Mesenchymal stem cell (in vitro differentiated cells and primary cell): ENCODE data around the gene FUS.

ENCODE experiments used
- DNase-seq: peaks from one replicate; pipeline ENCODE4 v3.0.0-alpha.2; 2013
- H2AFZ ChIP-seq: one replicate; pipeline ENCODE4 v1.6.1; 2013; ENCODE audit warnings: low read depth, mild to moderate bottlenecking, control low read depth, inconsistent platforms, low read length, moderate library complexity
- H2AK5ac ChIP-seq: 2 replicates; pipeline ENCODE4 v1.6.1; 2013; ENCODE audit warnings: low read length, moderate library complexity, mild to moderate bottlenecking, inconsistent platforms; ENCODE audit not compliant: severe bottlenecking
- H2BK120ac ChIP-seq: one replicate; pipeline ENCODE4 v1.6.1; 2013; ENCODE audit warnings: low read depth, mild to moderate bottlenecking, inconsistent platforms, low read length, moderate library complexity
- H2BK12ac ChIP-seq, 2 experiments: one replicate each; pipeline ENCODE4 v1.6.1; 2013; ENCODE audit warnings: inconsistent platforms in 2 of 2, low read length in 2 of 2, mild to moderate bottlenecking in 2 of 2, moderate library complexity in 2 of 2, control low read depth in 1 of 2
- H2BK15ac ChIP-seq: one replicate; pipeline ENCODE4 v1.6.1; 2013; ENCODE audit warnings: mild to moderate bottlenecking, low read depth, inconsistent platforms; ENCODE audit not compliant: poor library complexity, severe bottlenecking
- H2BK5ac ChIP-seq: 2 replicates; pipeline ENCODE4 v1.6.1; 2013; ENCODE audit warnings: low read depth, mild to moderate bottlenecking, low read length, control low read depth, inconsistent platforms; ENCODE audit not compliant: poor library complexity, severe bottlenecking
- H3K14ac ChIP-seq, 2 experiments: one replicate each; pipeline ENCODE4 v1.6.1; 2013; ENCODE audit warnings: inconsistent platforms in 2 of 2, low read length in 2 of 2, control low read depth in 1 of 2, mild to moderate bottlenecking in 1 of 2, moderate library complexity in 1 of 2
- H3K18ac ChIP-seq, 2 experiments: one replicate each; pipeline ENCODE4 v1.6.1; 2013; ENCODE audit warnings: inconsistent platforms in 2 of 2, low read length in 2 of 2, control low read depth in 1 of 2, low read depth in 1 of 2, mild to moderate bottlenecking in 1 of 2
- H3K23ac ChIP-seq, 2 experiments: one replicate each; pipeline ENCODE4 v1.6.1; 2013; ENCODE audit warnings: inconsistent platforms in 2 of 2, low read length in 2 of 2, mild to moderate bottlenecking in 2 of 2, moderate library complexity in 2 of 2, control low read depth in 1 of 2
- H3K27ac ChIP-seq: 2 replicates; pipeline ENCODE4 v1.5.1; 2013; ENCODE audit warnings: mild to moderate bottlenecking, moderate library complexity, low read length, control low read depth, inconsistent platforms; ENCODE audit not compliant: poor library complexity, severe bottlenecking
- H3K27me3 ChIP-seq, 2 experiments: 2 replicates each; pipeline versions ENCODE4 v1.6.1 to v1.7.0; 2013; ENCODE audit warnings: low read length in 2 of 2, mild to moderate bottlenecking in 2 of 2, moderate library complexity in 2 of 2, control low read depth in 1 of 2, inconsistent platforms in 1 of 2; ENCODE audit not compliant: control insufficient read depth in 1 of 2, insufficient read depth in 1 of 2
- H3K36me3 ChIP-seq, 2 experiments: 2 replicates each; pipeline versions ENCODE4 v1.6.1 to v1.7.0; 2013; ENCODE audit warnings: low read length in 2 of 2, control low read depth in 1 of 2, inconsistent platforms in 1 of 2, low read depth in 1 of 2, mild to moderate bottlenecking in 1 of 2; ENCODE audit not compliant: insufficient read depth in 2 of 2, control insufficient read depth in 1 of 2
- H3K4ac ChIP-seq, 2 experiments: one replicate each; pipeline ENCODE4 v1.6.1; 2013; ENCODE audit warnings: inconsistent platforms in 2 of 2, low read length in 2 of 2, mild to moderate bottlenecking in 2 of 2, moderate library complexity in 2 of 2, control low read depth in 1 of 2, low read depth in 1 of 2
- H3K4me1 ChIP-seq: 2 replicates; pipeline ENCODE4 v1.6.1; 2013; ENCODE audit warnings: low read depth, low read length, control low read depth; ENCODE audit not compliant: control insufficient read depth, insufficient read depth
- H3K4me2 ChIP-seq: 2 replicates; pipeline ENCODE4 v1.6.1; 2013; ENCODE audit warnings: low read length, mild to moderate bottlenecking, inconsistent platforms; ENCODE audit not compliant: poor library complexity, severe bottlenecking
- H3K4me3 ChIP-seq, 2 experiments: 2 replicates each; pipeline versions ENCODE4 v1.5.1 to v1.7.0; 2013; ENCODE audit warnings: low read length in 2 of 2, mild to moderate bottlenecking in 2 of 2, control low read depth in 1 of 2, low read depth in 1 of 2; ENCODE audit not compliant: insufficient read depth in 1 of 2
- H3K79me1 ChIP-seq: replicated peaks from 2 replicates; pipeline ENCODE4 v1.6.1; 2013; ENCODE audit warnings: mild to moderate bottlenecking, control low read depth, low read length, inconsistent platforms; ENCODE audit not compliant: poor library complexity, severe bottlenecking
- H3K9ac ChIP-seq: 2 replicates; pipeline ENCODE4 v1.7.0; 2013; ENCODE audit warnings: mild to moderate bottlenecking, low read length, moderate library complexity
- H3K9me3 ChIP-seq: 2 replicates; pipeline ENCODE4 v1.7.0; 2013; ENCODE audit warnings: mild to moderate bottlenecking, low read length; ENCODE audit not compliant: control insufficient read depth
- H4K8ac ChIP-seq: one replicate; pipeline ENCODE4 v1.6.1; 2013; ENCODE audit warnings: inconsistent platforms, mild to moderate bottlenecking, low read length, moderate library complexity
- H4K91ac ChIP-seq: one replicate; pipeline ENCODE4 v1.6.1; 2013; ENCODE audit warnings: mild to moderate bottlenecking, low read length, inconsistent platforms
- WGBS: methylation state at CpG from one replicate; pipeline ENCODE4 v1.1.7; 2013; ENCODE audit warnings: mixed read lengths; 5-methylcytosine and 5-hydroxymethylcytosine counted together

The FUS gene

DNA sequence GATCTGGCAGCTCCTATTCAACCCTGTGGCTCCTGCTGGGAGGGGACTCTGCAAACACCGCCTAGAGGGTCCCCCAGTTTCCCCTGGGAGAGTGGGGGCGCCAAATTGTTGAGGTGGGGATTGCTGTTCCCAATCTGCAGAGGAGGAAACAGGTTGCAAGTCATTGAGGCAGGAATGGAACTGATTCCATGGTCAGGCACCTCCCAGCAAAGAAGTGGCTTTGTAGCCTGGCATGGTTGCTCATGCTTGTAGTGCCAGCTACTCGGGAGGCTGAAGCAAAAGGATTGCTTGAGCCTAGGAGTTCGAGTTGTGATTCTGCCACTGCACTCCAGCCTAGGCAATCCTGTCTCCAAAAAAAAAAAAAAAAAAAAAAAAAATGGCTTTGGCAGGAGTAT lies 37.2 kb downstream of the FUS start:
- no peak overlapping the region for H3K18ac ChIP-seq
- no peak overlapping the region for H2AK5ac ChIP-seq
- H2BK5ac ChIP-seq: no peak overlapping the region
- H3K27me3 ChIP-seq: peaks cover 64 to 71% of the 10 kb centered on the region in 2 experiments
- H4K8ac ChIP-seq: no peak overlapping the region
- H3K9ac ChIP-seq: no peak overlapping the region
- no peak overlapping the region for H3K14ac ChIP-seq
- H3K27ac ChIP-seq: no peak overlapping the region
- WGBS: 35% methylated on average over 3 of the region's 4 CpGs
- no peak overlapping the region for H4K91ac ChIP-seq
- H3K4ac ChIP-seq: no peak overlapping the region
- no peak overlapping the region for H3K4me2 ChIP-seq
- no peak overlapping the region for H2BK120ac ChIP-seq
- H3K23ac ChIP-seq: no peak overlapping the region
- no peak overlapping the region for H2AFZ ChIP-seq
- H3K4me1 ChIP-seq: peaks cover 22% of the 10 kb centered on the region
- no peak overlapping the region for H3K4me3 ChIP-seq
- H3K9me3 ChIP-seq: no peaks in the 10 kb centered on the region
- DNase-seq: no peak
- H2BK12ac ChIP-seq: no peak overlapping the region
- H3K36me3 ChIP-seq: no peaks in the 10 kb centered on the region
- no peaks in the 10 kb centered on the region for H3K79me1 ChIP-seq
- no peak overlapping the region for H2BK15ac ChIP-seq

DNA sequence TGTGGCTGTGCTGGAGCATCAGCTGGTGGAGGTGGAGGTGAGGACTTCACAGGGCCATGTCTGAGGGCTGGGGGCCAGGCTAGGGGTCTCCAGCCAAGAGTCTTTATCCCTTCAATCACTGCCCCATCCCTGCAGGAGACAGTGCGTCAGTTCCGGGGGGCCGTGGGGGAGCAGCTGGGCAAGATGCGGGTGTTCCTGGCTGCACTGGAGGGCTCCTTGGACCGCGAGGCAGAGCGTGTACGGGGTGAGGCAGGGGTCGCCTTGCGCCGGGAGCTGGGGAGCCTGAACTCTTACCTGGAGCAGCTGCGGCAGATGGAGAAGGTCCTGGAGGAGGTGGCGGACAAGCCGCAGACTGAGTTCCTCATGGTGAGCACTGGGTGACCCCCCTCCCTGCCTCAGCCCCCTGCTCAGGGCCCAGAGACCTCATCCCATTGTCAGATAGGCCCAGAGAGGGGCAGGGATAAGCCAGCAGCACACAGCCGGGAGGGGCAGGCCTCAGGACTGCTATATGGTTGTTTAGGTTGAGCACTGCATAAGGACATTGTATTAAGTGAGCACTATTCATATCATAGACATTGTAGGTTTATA lies 39.3 kb downstream of the FUS start:
- Histone ChIP-seq H3K9me3 (no peaks in the 10 kb centered on the region), H3K27ac (no peak overlapping the region), H3K79me1 (no peaks in the 10 kb centered on the region), H3K4me1 (peaks cover 22% of the 10 kb centered on the region), H2BK5ac (no peak overlapping the region), H3K4ac (no peak overlapping the region), H2AFZ (no peak overlapping the region), H3K27me3 (peaks cover 54 to 64% of the 10 kb centered on the region in 2 experiments), H3K4me2 (no peak overlapping the region), H3K14ac (no peak overlapping the region), H2BK15ac (no peak overlapping the region), H3K9ac (no peak overlapping the region), H3K23ac (no peak overlapping the region), H2BK12ac (no peak overlapping the region), H2BK120ac (no peak overlapping the region), H4K91ac (no peak overlapping the region), H2AK5ac (no peak overlapping the region), H3K36me3 (no peaks in the 10 kb centered on the region), H3K18ac (no peak overlapping the region), H4K8ac (no peak overlapping the region), H3K4me3 (no peak overlapping the region)
- 87% methylated on average over 10 of the region's 15 CpGs for WGBS
- DNase-seq: no peak

DNA sequence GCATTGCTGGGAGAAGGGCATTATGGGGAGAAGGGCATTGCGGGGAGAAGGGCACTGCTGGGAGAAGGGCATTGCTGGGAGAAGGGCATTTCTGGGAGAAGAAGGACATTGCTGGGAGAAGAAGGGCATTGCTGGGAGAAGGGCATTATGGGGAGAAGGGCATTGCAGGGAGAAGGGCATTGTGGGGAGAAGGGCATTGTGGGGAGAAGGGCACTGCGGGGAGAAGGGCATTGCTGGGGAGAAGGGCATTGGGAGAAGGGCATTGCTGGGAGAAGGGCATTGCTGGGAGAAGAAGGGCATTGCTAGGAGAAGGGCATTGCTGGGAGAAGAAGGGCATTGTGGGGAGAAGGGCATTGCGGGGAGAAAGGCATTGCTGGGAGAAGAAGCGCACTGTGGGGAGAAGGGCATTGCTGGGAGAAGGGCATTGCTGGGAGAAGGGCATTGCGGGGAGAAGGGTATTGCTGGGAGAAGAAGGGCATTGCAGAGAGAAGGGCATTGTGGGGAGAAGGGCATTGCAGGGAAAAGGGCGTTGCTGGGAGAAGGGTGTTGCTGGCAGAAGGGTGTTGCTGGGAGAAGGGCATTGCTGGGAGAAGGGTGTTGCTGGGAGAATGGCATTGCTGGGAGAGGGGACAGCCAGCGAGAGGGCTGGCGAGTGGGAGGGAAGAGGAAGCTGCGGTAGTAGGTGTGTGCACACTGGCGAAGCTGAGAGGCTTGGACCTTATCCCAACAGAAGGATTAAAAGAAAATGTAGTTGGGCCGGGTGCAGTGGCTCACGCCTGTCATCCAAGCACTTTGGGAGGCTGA lies 41.6 kb downstream of the FUS start:
- H2AK5ac ChIP-seq: no peak overlapping the region
- H3K4me1 ChIP-seq: peaks cover 4% of the 10 kb centered on the region
- no peak overlapping the region for H2BK5ac ChIP-seq
- H2AFZ ChIP-seq: no peak overlapping the region
- H3K9ac ChIP-seq: no peak overlapping the region
- H3K9me3 ChIP-seq: no peaks in the 10 kb centered on the region
- H2BK15ac ChIP-seq: no peak overlapping the region
- peak overlapping the region in 1 of 2 experiments; percentile 56 for H3K14ac ChIP-seq
- no peak overlapping the region for H3K4ac ChIP-seq
- H3K23ac ChIP-seq: peak overlapping the region in 1 of 2 experiments; percentile 31
- no peak overlapping the region for H3K4me3 ChIP-seq
- H3K27me3 ChIP-seq: peaks cover 35 to 41% of the 10 kb centered on the region in 2 experiments
- no peak overlapping the region for H4K8ac ChIP-seq
- no peak overlapping the region for H3K18ac ChIP-seq
- 87% methylated on average over 11 of the region's 12 CpGs for WGBS
- no peak overlapping the region for H2BK120ac ChIP-seq
- no peak overlapping the region for H3K27ac ChIP-seq
- no peak for DNase-seq
- H3K4me2 ChIP-seq: no peak overlapping the region
- H3K36me3 ChIP-seq: no peaks in the 10 kb centered on the region
- H3K79me1 ChIP-seq: no peaks in the 10 kb centered on the region
- no peak overlapping the region for H2BK12ac ChIP-seq
- H4K91ac ChIP-seq: no peak overlapping the region

DNA sequence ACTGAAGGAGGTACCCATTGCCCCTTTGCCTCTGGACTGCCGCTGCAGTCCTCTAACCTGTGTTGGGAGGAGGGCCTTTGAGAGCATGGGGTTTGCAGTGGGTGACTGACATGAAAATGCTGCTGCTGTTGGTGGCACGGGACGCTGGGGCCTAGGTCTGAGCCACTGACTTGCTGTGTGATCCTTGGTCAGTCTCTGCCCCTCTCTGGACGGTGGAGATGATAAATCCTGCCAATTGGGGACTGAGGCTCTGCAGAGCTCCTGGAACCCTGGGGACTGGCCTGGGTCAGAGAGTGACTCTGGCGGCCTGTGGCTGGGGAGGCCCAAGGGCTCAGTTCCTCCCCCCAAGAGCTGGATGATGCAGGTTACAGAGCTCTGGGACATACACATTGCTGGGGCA lies 43.1 kb downstream of the FUS start:
- no peak overlapping the region for H4K91ac ChIP-seq
- H3K27me3 ChIP-seq: peaks cover 21 to 26% of the 10 kb centered on the region in 2 experiments
- H3K18ac ChIP-seq: no peak overlapping the region
- H3K9ac ChIP-seq: no peak overlapping the region
- no peak overlapping the region for H3K27ac ChIP-seq
- H2AK5ac ChIP-seq: no peak overlapping the region
- H2BK12ac ChIP-seq: no peak overlapping the region
- H3K79me1 ChIP-seq: no peaks in the 10 kb centered on the region
- H3K9me3 ChIP-seq: no peaks in the 10 kb centered on the region
- no peak overlapping the region for H3K14ac ChIP-seq
- no peak overlapping the region for H2BK15ac ChIP-seq
- no peaks in the 10 kb centered on the region for H3K4me1 ChIP-seq
- no peaks in the 10 kb centered on the region for H3K36me3 ChIP-seq
- no peak overlapping the region for H2BK120ac ChIP-seq
- 79% methylated on average over 5 of the region's 5 CpGs for WGBS
- H3K23ac ChIP-seq: no peak overlapping the region
- no peak for DNase-seq
- no peak overlapping the region for H3K4me3 ChIP-seq
- H3K4me2 ChIP-seq: no peak overlapping the region
- H2AFZ ChIP-seq: no peak overlapping the region
- H4K8ac ChIP-seq: no peak overlapping the region
- no peak overlapping the region for H2BK5ac ChIP-seq
- no peak overlapping the region for H3K4ac ChIP-seq
